OCI-LY3 (cell line): ENCODE measurements around the gene GMPPA.

Experiments used
- H2AFZ ChIP-seq: fragments of 200-600, 300-600 bp; shearing (Covaris generic); 2 replicates; pipeline ENCODE4 v1.6.0; 2014; ENCODE audit warnings: antibody characterized with exemption, low read depth, low read length
- H3K27ac ChIP-seq: fragments of 200-600, 300-600 bp; sonication (generic); 2 replicates; pipeline ENCODE4 v1.5.1; 2014; ENCODE audit warnings: mild to moderate bottlenecking, low read length, moderate library complexity, mixed read lengths
- H3K27me3 ChIP-seq: fragments of 200-600, 300-600 bp; sonication (generic); 2 replicates; pipeline ENCODE4 v1.6.1; 2014; ENCODE audit warnings: low read depth, low read length, mixed read lengths
- H3K36me3 ChIP-seq: fragments of 200-600, 300-600 bp; sonication (generic); replicated peaks from 2 replicates; pipeline ENCODE3; 2014; ENCODE audit warnings: low read depth, low read length, mixed read lengths
- H3K4me1 ChIP-seq: fragments of 300-600, 200-600 bp; sonication (generic); 2 replicates; pipeline ENCODE4 v1.6.1; 2014; ENCODE audit warnings: low read length, mixed read lengths
- H3K4me2 ChIP-seq: fragments of 200-600, 300-600 bp; sonication (generic); 2 replicates; pipeline ENCODE4 v1.6.1; 2014; ENCODE audit warnings: low read length, mixed read lengths
- H3K4me3 ChIP-seq: fragments of 300-600, 200-600 bp; sonication (generic); 2 replicates; pipeline ENCODE4 v1.5.1; 2014; ENCODE audit warnings: antibody characterized with exemption, mild to moderate bottlenecking, low read length, moderate library complexity
- H3K79me2 ChIP-seq: fragments of 300-600, 200-600 bp; shearing (Covaris generic); 2 replicates; pipeline ENCODE4 v1.6.1; 2014; ENCODE audit warnings: mild to moderate bottlenecking, low read length, mixed read lengths
- H3K9ac ChIP-seq: fragments of 300-600, 200-600 bp; shearing (Covaris generic); 2 replicates; pipeline ENCODE4 v1.6.0; 2014; ENCODE audit warnings: mild to moderate bottlenecking, low read length, moderate library complexity
- H3K9me3 ChIP-seq: fragments of 200-600, 300-600 bp; shearing (Covaris generic); 2 replicates; pipeline ENCODE4 v1.6.1; 2014; ENCODE audit warnings: low read length, mixed read lengths; ENCODE audit not compliant: insufficient read depth
- H4K20me1 ChIP-seq: fragments of 200-600, 300-600 bp; sonication (generic); 2 replicates; pipeline ENCODE4 v1.6.1; 2016; ENCODE audit warnings: low read length, mixed read lengths; ENCODE audit not compliant: insufficient read depth
- CTCF ChIP-seq: fragments of 200-600, 300-600 bp; sonication (generic); IDR thresholded peaks from 2 replicates; pipeline ENCODE4 v1.5.1; 2014; ENCODE audit warnings: antibody characterized with exemption, low read length, low read depth
- EZH2phosphoT487 ChIP-seq: fragments of 200-600 bp; shearing (Covaris generic); IDR thresholded peaks from 2 replicates; pipeline ENCODE4 v1.6.1; 2018; ENCODE audit warnings: antibody characterized with exemption, mixed run types, low read depth

GMPPA gene

GRCh38 chr2:219488149-219488843 lies 10.4 kb upstream of the GMPPA start:
- no peak overlapping the region for H3K4me2 ChIP-seq
- H4K20me1 ChIP-seq, result no peaks in the 10 kb centered on the region
- H2AFZ ChIP-seq, result no peak overlapping the region
- TF ChIP-seq EZH2phosphoT487 (no peak), CTCF (no peak)
- H3K9ac ChIP-seq, result no peak overlapping the region
- no peaks in the 10 kb centered on the region for H3K36me3 ChIP-seq
- H3K27me3 ChIP-seq, result no peaks in the 10 kb centered on the region
- H3K4me3 ChIP-seq, result no peak overlapping the region
- H3K27ac ChIP-seq, result no peak overlapping the region
- no peaks in the 10 kb centered on the region for H3K79me2 ChIP-seq
- H3K9me3 ChIP-seq, result no peaks in the 10 kb centered on the region
- no peaks in the 10 kb centered on the region for H3K4me1 ChIP-seq

- Histone ChIP-seq H3K9me3 (no peaks in the 10 kb centered on the region), H3K4me2 (no peak overlapping the region), H3K36me3 (no peaks in the 10 kb centered on the region), H3K79me2 (no peaks in the 10 kb centered on the region), H3K4me1 (no peaks in the 10 kb centered on the region), H4K20me1 (no peaks in the 10 kb centered on the region), H3K4me3 (no peak overlapping the region), H3K27ac (no peak overlapping the region), H2AFZ (no peak overlapping the region), H3K27me3 (no peaks in the 10 kb centered on the region), H3K9ac (no peak overlapping the region)
- TF ChIP-seq CTCF, result no peak
- TF ChIP-seq EZH2phosphoT487, result no peak
Measured at GRCh38 chr2:219488844-219489194, 9.9 kb upstream of the GMPPA start.

GRCh38 chr2:219489315-219489714 lies 9.4 kb upstream of the GMPPA start:
- no peaks in the 10 kb centered on the region for H3K27me3 ChIP-seq
- H3K36me3 ChIP-seq, result no peaks in the 10 kb centered on the region
- no peak for TF ChIP-seq EZH2phosphoT487
- no peak for TF ChIP-seq CTCF

GRCh38 chr2:219490186-219490585 lies 8.5 kb upstream of the GMPPA start:
- Histone ChIP-seq H3K79me2 (no peaks in the 10 kb centered on the region), H4K20me1 (no peaks in the 10 kb centered on the region), H3K36me3 (no peaks in the 10 kb centered on the region), H3K4me3 (no peak overlapping the region), H3K27ac (no peak overlapping the region), H2AFZ (no peak overlapping the region), H3K27me3 (peaks cover 7% of the 10 kb centered on the region; the same call in 1 of the 2 replicates), H3K4me1 (no peaks in the 10 kb centered on the region), H3K9me3 (no peaks in the 10 kb centered on the region), H3K9ac (no peak overlapping the region), H3K4me2 (no peak overlapping the region)
- no peak for TF ChIP-seq CTCF
- no peak for TF ChIP-seq EZH2phosphoT487

More at GRCh38 chr2:219489315-219489714, 9.4 kb upstream of the GMPPA start:
- H3K9ac ChIP-seq, result no peak overlapping the region
- H3K9me3 ChIP-seq, result no peaks in the 10 kb centered on the region
- H3K4me3 ChIP-seq, result no peak overlapping the region
- H3K4me1 ChIP-seq, result no peaks in the 10 kb centered on the region
- no peaks in the 10 kb centered on the region for H4K20me1 ChIP-seq
- H3K4me2 ChIP-seq, result no peak overlapping the region
- H2AFZ ChIP-seq, result no peak overlapping the region
- no peaks in the 10 kb centered on the region for H3K79me2 ChIP-seq
- H3K27ac ChIP-seq, result no peak overlapping the region
